Pancreas (tissue), 10 donors: ENCODE data around the gene OBSCN. TPM values are rescaled to one million over a fixed set of nuclear protein-coding genes. Genes with fewer than 3 reads are reported as not detected.

Experiments used
- ATAC-seq, 4 donors: fragments of 200-7000 bp; cut with Tn5 transposase; one replicate each; pipeline versions ENCODE4 v1.8.0 to v1.9.1; 2020; ENCODE audit warnings: mild to moderate bottlenecking in 4 of 4, moderate library complexity in 4 of 4
- DNase-seq, 6 donors: peaks; one replicate each; pipeline ENCODE4 v3.0.0-alpha.2; 2020
- FAIRE-seq: peaks from 2 replicates; lab custom pipeline; 2012; peaks lifted over from hg19 to GRCh38; lab: Jason Lieb, UNC
- H3K27ac ChIP-seq, 4 donors: fragments of 200-600 bp; sonication (generic); 1 replicate in 3 of 4; 2 replicates in 1 of 4; pipeline versions ENCODE4 v1.5.0 to v1.8.0; 2020
- H3K27me3 ChIP-seq, 4 donors: fragments of 200-600 bp; one replicate each; pipeline ENCODE4 v1.8.0; 2021
- H3K36me3 ChIP-seq, 3 donors: fragments of 200-600 bp; sonication (generic) in 1 of 3; one replicate each; pipeline versions ENCODE4 v1.5.0 to v1.8.0; 2020 to 2021
- H3K4me1 ChIP-seq, 3 donors: fragments of 200-600 bp; one replicate each; pipeline ENCODE4 v1.8.0; 2021
- H3K4me3 ChIP-seq, 4 donors: fragments of 200-600 bp; sonication (generic) in 2 of 4; one replicate each; pipeline versions ENCODE4 v1.5.0 to v1.8.0; 2020 to 2021
- H3K9me3 ChIP-seq, 4 donors: fragments of 200-600 bp; one replicate each; pipeline ENCODE4 v1.8.0; 2021
- WGBS, 2 donors: extraction: QIAGEN DNeasy Blood & Tissue Kit; methylation state at CpG; one replicate each; pipeline ENCODE4 v1.1.7; 2013; 5-methylcytosine and 5-hydroxymethylcytosine counted together
- intact Hi-C, 3 donors: fragments of 100-400 bp; cut with DNase I; formaldehyde crosslinking; loops; one replicate each; pipeline versions ENCODE4 v1.11.1 to v1.14.2; 2022
- polyA plus RNA-seq, 2 donors: library from polyadenylated mRNA; stranded (reverse); fragments of 200-250 nt; gene quantifications; one replicate each; pipeline ENCODE4 v1.2.3, GENCODE V29; 2013
- total RNA-seq, 6 donors: library from RNA; stranded (reverse); fragmentation: NEBNext Ultra II Directional in 4 of 6; extraction: Animal tissue kit (Norgen Biotek cat#: 25700) in 4 of 6; gene quantifications; one replicate each; pipeline versions ENCODE4 v1.2.1 to v1.2.4, GENCODE V29; 2021 to 2023
- TF ChIP-seq, protein P1 (sequence below), 4 donors: fragments of 200-600 bp; sonication (generic) in 3 of 4; IDR thresholded peaks; one replicate each; pipeline versions ENCODE4 v1.5.0 to v1.8.0; 2021; ENCODE audit warnings: antibody characterized with exemption in 4 of 4
- donor health status: healthy with polysubstance abuse.
- donor health status: DM: no; HTN: no; CAD: no; lungs with moderate emphysema.
- donor health status: DM: no; HTN: no; CAD: no.
- donor health status: control.
- donor health status: control.
- donor health status: Bipolar disorder and iron deficiency.
- donor health status: DM: yes; HTN: yes; CAD: no.
- donor health status: DM: no; HTN: no; CAD: no.
- donor health status: DM: no; HTN: no; CAD: no.
- donor health status: DM: yes; HTN: yes; CAD: no.

Gene OBSCN
- total and polyA plus RNA-seq, 8 donors = 7.9 to 61.4 (median 11.3) TPM

DNA sequence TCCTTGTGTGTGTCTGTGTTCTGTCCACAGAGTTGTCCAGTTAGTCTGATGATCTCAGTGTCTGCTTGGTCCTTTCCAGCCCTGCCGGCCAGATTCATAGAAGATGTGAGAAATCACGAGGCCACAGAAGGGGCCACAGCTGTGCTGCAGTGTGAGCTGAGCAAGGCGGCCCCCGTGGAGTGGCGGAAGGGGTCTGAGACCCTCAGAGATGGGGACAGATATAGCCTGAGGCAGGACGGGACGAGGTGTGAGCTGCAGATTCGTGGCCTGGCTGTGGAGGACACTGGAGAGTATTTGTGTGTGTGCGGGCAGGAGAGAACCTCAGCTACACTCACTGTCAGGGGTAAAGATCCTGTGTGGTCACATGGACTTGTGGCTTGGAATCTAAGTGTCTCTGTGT lies 95.8 kb downstream of the OBSCN start:
- Histone ChIP-seq H3K27ac (no peak overlapping the region), H3K4me3 (no peak overlapping the region), H3K9me3 (no peaks in the 10 kb centered on the region), H3K4me1 (no peaks in the 10 kb centered on the region), H3K27me3 (no peaks in the 10 kb centered on the region), H3K36me3 (no peaks in the 10 kb centered on the region)
- 76 to 82% methylated on average over 9 of the region's 9 CpGs for WGBS, 2 donors
- intact Hi-C loops = no loop called here
- TF ChIP-seq, protein P1, sequence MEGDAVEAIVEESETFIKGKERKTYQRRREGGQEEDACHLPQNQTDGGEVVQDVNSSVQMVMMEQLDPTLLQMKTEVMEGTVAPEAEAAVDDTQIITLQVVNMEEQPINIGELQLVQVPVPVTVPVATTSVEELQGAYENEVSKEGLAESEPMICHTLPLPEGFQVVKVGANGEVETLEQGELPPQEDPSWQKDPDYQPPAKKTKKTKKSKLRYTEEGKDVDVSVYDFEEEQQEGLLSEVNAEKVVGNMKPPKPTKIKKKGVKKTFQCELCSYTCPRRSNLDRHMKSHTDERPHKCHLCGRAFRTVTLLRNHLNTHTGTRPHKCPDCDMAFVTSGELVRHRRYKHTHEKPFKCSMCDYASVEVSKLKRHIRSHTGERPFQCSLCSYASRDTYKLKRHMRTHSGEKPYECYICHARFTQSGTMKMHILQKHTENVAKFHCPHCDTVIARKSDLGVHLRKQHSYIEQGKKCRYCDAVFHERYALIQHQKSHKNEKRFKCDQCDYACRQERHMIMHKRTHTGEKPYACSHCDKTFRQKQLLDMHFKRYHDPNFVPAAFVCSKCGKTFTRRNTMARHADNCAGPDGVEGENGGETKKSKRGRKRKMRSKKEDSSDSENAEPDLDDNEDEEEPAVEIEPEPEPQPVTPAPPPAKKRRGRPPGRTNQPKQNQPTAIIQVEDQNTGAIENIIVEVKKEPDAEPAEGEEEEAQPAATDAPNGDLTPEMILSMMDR (IDR thresholded peaks at IDR 0.05) = no peak
- ATAC-seq (no peak), DNase-seq (peak in 2 of 6 donors; percentile 5 to 48), FAIRE-seq (no peak)

DNA sequence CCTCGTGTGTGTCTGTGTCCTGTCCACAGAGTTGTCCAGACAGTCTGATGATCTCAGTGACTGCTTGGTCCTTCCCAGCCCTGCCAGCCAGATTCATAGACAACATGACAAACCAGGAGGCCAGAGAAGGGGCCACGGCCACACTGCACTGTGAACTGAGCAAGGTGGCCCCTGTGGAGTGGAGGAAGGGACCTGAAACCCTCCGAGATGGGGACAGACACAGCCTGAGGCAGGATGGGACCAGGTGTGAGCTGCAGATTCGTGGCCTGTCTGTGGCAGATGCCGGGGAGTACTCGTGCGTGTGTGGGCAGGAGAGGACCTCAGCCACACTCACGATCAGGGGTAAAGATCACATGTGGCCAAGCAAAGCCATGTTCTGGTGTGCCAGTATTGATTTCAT lies 96.4 kb downstream of the OBSCN start:
- intact Hi-C loops = no loop called here

DNA sequence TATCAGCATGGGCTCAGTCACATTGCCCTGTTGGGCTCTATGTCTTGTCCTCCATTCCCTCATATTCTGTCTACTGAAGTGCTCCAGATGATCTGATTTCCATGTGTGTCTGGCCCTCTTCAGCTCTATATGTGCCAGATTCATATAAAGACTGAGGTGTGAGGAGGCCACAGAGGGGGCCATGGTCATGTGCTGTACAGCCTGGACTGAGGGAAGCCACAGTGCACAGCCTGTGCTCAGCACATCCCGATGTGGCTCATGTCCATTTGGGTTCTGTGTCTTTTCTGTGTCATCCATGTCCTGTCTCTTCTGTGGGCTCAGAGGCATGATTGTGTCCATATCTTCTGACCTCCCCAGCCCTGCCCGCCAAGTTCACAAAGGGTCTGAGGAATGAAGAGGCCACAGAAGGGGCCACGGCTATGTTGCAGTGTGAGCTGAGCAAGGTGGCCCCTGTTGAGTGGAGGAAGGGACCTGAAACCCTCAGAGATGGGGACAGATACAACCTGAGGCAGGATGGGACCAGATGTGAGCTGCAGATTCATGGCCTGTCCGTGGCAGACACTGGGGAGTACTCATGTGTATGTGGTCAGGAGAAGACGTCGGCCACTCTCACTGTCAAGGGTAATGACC lies 97.0 kb downstream of the OBSCN start:
- TF ChIP-seq, protein P1 (IDR thresholded peaks at IDR 0.05) = no peak
- intact Hi-C loops = no loop called here
- WGBS, 2 donors = 85 to 89% methylated on average over 6 of the region's 6 CpGs
- Histone ChIP-seq H3K4me1 (no peaks in the 10 kb centered on the region), H3K36me3 (no peaks in the 10 kb centered on the region), H3K27me3 (no peaks in the 10 kb centered on the region), H3K4me3 (no peak overlapping the region), H3K9me3 (no peaks in the 10 kb centered on the region), H3K27ac (no peak overlapping the region)
- peak in 1 of 6 donors; percentile 3 for DNase-seq
- FAIRE-seq = no peak
- ATAC-seq = no peak

More for the DNA sequence above, 96.4 kb downstream of the OBSCN start:
- no peak overlapping the region for H3K27ac ChIP-seq
- no peaks in the 10 kb centered on the region for H3K27me3 ChIP-seq
- DNase-seq = peak in 1 of 6 donors; percentile 2
- H3K9me3 ChIP-seq = no peaks in the 10 kb centered on the region
- H3K4me1 ChIP-seq = no peaks in the 10 kb centered on the region
- ATAC-seq = no peak
- no peaks in the 10 kb centered on the region for H3K36me3 ChIP-seq
- TF ChIP-seq, protein P1 (IDR thresholded peaks at IDR 0.05) = no peak
- 80 to 85% methylated on average over 8 of the region's 8 CpGs for WGBS, 2 donors
- FAIRE-seq = no peak
- no peak overlapping the region for H3K4me3 ChIP-seq

DNA sequence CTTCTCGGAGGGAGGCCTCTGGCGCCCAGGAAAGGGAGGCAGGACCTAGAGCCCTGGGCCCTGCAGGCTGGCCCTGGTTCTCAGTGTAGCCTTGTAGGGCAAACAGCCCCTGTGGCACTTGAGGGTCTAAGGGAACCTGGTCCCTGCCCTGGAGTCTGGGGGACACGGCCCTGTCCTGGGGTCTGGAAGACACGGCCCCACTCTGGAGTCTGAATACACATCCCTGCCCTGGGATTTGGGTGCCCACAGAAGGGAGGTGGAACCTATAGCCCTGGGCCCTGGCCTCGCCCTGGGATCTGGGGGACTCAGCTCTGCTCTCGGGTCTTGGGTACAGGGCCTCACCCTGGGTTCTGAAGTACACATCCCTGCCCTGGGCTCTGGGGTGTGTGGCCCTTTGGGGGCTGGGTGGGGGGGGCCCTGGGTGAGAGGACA lies 97.9 kb downstream of the OBSCN start:
- H3K27ac ChIP-seq = no peak overlapping the region
- H3K9me3 ChIP-seq = no peaks in the 10 kb centered on the region
- no peak for FAIRE-seq
- no peaks in the 10 kb centered on the region for H3K27me3 ChIP-seq
- H3K4me3 ChIP-seq = no peak overlapping the region
- intact Hi-C loops = no loop called here
- TF ChIP-seq, protein P1 (IDR thresholded peaks at IDR 0.05) = no peak
- ATAC-seq = no peak
- DNase-seq = peak in 3 of 6 donors; percentile 9 to 50 (median 39)
- H3K36me3 ChIP-seq = no peaks in the 10 kb centered on the region
- 80 to 88% methylated on average over 4 to 6 of the region's 6 CpGs for WGBS, 2 donors
- H3K4me1 ChIP-seq = no peaks in the 10 kb centered on the region
